Endothelial cell of umbilical vein (primary cell): ENCODE results near the gene GPR82.

ENCODE experiments used
- EZH2 ChIP-seq: IDR thresholded peaks from 2 replicates; pipeline ENCODE4 v1.6.1; 2012; ENCODE audit warnings: borderline replicate concordance, low read depth, mild to moderate bottlenecking, moderate library complexity, low read length, inconsistent platforms; ENCODE audit not compliant: severe bottlenecking
- MYC ChIP-seq: IDR thresholded peaks from one replicate; pipeline ENCODE4 v1.6.1; 2011; ENCODE audit warnings: mild to moderate bottlenecking, low read depth, low read length
- POLR2A ChIP-seq: IDR thresholded peaks from 2 replicates; pipeline ENCODE4 v1.6.1; 2012; ENCODE audit warnings: low read depth, mild to moderate bottlenecking, control low read depth, low read length
- POLR2AphosphoS5 ChIP-seq: IDR thresholded peaks from 2 replicates; pipeline ENCODE4 v1.6.1; 2012; ENCODE audit warnings: low read depth, mild to moderate bottlenecking, control low read depth, low read length, moderate library complexity; ENCODE audit not compliant: insufficient read depth
- TF ChIP-seq, protein P1 (sequence below), 2 donors: IDR thresholded peaks; 1 replicate in 1 of 2; 2 replicates in 1 of 2; pipeline ENCODE4 v1.5.1; 2011; ENCODE audit warnings: low read length in 2 of 2, mild to moderate bottlenecking in 2 of 2, moderate library complexity in 2 of 2, control low read depth in 1 of 2, inconsistent platforms in 1 of 2, low read depth in 1 of 2; ENCODE audit not compliant: insufficient read depth in 1 of 2; ENCODE audit errors: extremely low read depth in 1 of 2
- TF ChIP-seq, protein P2 (sequence below): IDR thresholded peaks from 2 replicates; pipeline ENCODE4 v1.6.1; 2011; ENCODE audit not compliant: insufficient read depth, insufficient read length

DNA sequence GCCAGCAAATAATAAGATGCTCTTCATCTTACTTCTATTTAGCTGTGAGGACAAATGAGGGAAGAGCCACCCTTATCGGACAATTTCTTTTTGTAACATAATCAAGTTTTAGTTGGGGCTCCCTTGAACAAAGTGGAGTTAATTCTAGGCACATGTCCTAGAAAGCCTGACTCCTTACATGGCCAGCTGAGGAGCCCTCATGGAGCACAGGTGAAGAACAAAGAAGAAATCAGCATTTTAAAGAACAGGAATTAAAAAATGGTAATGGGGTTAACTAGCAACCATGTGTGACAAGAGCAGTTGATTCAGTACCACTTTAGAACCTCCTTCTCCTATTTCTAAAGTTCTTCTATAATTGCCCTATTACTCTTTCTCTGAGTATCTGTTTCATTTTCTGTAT, 15.9 kb downstream of the GPR82 start:
- TF ChIP-seq, protein P1, sequence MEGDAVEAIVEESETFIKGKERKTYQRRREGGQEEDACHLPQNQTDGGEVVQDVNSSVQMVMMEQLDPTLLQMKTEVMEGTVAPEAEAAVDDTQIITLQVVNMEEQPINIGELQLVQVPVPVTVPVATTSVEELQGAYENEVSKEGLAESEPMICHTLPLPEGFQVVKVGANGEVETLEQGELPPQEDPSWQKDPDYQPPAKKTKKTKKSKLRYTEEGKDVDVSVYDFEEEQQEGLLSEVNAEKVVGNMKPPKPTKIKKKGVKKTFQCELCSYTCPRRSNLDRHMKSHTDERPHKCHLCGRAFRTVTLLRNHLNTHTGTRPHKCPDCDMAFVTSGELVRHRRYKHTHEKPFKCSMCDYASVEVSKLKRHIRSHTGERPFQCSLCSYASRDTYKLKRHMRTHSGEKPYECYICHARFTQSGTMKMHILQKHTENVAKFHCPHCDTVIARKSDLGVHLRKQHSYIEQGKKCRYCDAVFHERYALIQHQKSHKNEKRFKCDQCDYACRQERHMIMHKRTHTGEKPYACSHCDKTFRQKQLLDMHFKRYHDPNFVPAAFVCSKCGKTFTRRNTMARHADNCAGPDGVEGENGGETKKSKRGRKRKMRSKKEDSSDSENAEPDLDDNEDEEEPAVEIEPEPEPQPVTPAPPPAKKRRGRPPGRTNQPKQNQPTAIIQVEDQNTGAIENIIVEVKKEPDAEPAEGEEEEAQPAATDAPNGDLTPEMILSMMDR (IDR thresholded peaks at IDR 0.05; ENCODE audit: extremely low read depth in 1 of 2, insufficient read depth in 1 of 2, low read depth in 1 of 2, low read length in 2 of 2): no peak
- TF ChIP-seq, protein P2, sequence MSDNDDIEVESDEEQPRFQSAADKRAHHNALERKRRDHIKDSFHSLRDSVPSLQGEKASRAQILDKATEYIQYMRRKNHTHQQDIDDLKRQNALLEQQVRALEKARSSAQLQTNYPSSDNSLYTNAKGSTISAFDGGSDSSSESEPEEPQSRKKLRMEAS: no peak
- TF ChIP-seq MYC: no peak
- no peak for TF ChIP-seq POLR2AphosphoS5
- no peak for TF ChIP-seq EZH2
- no peak for TF ChIP-seq POLR2A
